Liver (tissue), 3 donors: ENCODE measurements around the gene CUZD1.

Experiments used
- EGR1 ChIP-seq, 2 donors: IDR thresholded peaks; 2 replicates each; pipeline ENCODE4 v1.6.1; 2016 to 2018; ENCODE audit warnings: antibody characterized with exemption in 2 of 2, low read depth in 2 of 2
- JUND ChIP-seq, 2 donors: IDR thresholded peaks; 2 replicates each; pipeline ENCODE4 v1.6.1; 2016; ENCODE audit warnings: antibody characterized with exemption in 2 of 2
- NR2F2 ChIP-seq: IDR thresholded peaks from 2 replicates; pipeline ENCODE4 v1.6.1; 2016; ENCODE audit warnings: antibody characterized with exemption
- RAD21 ChIP-seq, 2 donors: IDR thresholded peaks; 2 replicates each; pipeline ENCODE4 v1.6.1; 2016; ENCODE audit warnings: antibody characterized with exemption in 2 of 2, mild to moderate bottlenecking in 2 of 2
- RXRA ChIP-seq, 2 donors: IDR thresholded peaks; 2 replicates each; pipeline ENCODE4 v1.6.1; 2017 to 2018; ENCODE audit warnings: antibody characterized with exemption in 2 of 2, mild to moderate bottlenecking in 1 of 2
- SP1 ChIP-seq: IDR thresholded peaks from 2 replicates; pipeline ENCODE4 v1.6.1; 2018; ENCODE audit warnings: antibody characterized with exemption, mild to moderate bottlenecking
- TAF1 ChIP-seq: conservative IDR thresholded peaks from 2 replicates; pipeline ENCODE4 v1.6.1; 2016; ENCODE audit warnings: antibody characterized with exemption, mild to moderate bottlenecking
- TF ChIP-seq, protein P1 (sequence below): fragments of 150-350 bp; IDR thresholded peaks from 2 replicates; pipeline ENCODE4 v1.5.1; 2017; ENCODE audit warnings: improper control_type of control experiment, low read depth, low read length; ENCODE audit not compliant: missing input control
- TF ChIP-seq, protein P2 (sequence below): IDR thresholded peaks from 2 replicates; pipeline ENCODE4 v1.6.1; 2016; ENCODE audit warnings: antibody characterized with exemption
- TF ChIP-seq, protein P3 (sequence below): IDR thresholded peaks from 2 replicates; pipeline ENCODE4 v1.6.1; 2016; ENCODE audit warnings: antibody characterized with exemption
- donor health status: healthy.
- donor health status: healthy.

DNA sequence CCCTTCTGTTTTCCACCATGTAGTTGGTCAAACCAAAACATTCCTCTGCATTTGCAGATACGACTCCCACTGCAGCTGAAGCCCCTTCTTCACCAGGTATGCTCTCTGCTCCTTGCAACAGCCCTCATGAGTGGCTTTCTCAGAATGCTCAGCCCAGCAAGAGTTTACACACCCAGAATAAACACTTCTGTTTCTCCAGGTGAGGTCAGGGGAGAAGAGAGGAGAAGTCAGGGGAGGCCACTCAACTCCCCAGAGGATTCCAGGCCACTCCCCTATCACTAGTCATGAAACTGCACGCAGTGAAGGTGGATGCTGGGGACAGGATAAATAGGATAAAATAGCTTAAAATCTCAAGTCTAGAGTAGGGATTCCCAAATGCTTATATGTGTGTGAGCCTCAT lies 31.2 kb downstream of the CUZD1 start:
- no peak for TF ChIP-seq TAF1
- TF ChIP-seq, protein P1, sequence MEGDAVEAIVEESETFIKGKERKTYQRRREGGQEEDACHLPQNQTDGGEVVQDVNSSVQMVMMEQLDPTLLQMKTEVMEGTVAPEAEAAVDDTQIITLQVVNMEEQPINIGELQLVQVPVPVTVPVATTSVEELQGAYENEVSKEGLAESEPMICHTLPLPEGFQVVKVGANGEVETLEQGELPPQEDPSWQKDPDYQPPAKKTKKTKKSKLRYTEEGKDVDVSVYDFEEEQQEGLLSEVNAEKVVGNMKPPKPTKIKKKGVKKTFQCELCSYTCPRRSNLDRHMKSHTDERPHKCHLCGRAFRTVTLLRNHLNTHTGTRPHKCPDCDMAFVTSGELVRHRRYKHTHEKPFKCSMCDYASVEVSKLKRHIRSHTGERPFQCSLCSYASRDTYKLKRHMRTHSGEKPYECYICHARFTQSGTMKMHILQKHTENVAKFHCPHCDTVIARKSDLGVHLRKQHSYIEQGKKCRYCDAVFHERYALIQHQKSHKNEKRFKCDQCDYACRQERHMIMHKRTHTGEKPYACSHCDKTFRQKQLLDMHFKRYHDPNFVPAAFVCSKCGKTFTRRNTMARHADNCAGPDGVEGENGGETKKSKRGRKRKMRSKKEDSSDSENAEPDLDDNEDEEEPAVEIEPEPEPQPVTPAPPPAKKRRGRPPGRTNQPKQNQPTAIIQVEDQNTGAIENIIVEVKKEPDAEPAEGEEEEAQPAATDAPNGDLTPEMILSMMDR: no peak
- no peak for TF ChIP-seq NR2F2
- TF ChIP-seq, protein P2, sequence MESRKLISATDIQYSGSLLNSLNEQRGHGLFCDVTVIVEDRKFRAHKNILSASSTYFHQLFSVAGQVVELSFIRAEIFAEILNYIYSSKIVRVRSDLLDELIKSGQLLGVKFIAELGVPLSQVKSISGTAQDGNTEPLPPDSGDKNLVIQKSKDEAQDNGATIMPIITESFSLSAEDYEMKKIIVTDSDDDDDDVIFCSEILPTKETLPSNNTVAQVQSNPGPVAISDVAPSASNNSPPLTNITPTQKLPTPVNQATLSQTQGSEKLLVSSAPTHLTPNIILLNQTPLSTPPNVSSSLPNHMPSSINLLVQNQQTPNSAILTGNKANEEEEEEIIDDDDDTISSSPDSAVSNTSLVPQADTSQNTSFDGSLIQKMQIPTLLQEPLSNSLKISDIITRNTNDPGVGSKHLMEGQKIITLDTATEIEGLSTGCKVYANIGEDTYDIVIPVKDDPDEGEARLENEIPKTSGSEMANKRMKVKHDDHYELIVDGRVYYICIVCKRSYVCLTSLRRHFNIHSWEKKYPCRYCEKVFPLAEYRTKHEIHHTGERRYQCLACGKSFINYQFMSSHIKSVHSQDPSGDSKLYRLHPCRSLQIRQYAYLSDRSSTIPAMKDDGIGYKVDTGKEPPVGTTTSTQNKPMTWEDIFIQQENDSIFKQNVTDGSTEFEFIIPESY: no peak
- TF ChIP-seq EGR1 (IDR thresholded peaks at IDR 0.05; ENCODE audit: low read depth in 2 of 2): no peak
- TF ChIP-seq SP1: no peak
- no peak for TF ChIP-seq RXRA (IDR thresholded peaks at IDR 0.05)
- no peak for TF ChIP-seq RAD21 (IDR thresholded peaks at IDR 0.05)
- TF ChIP-seq, protein P3, sequence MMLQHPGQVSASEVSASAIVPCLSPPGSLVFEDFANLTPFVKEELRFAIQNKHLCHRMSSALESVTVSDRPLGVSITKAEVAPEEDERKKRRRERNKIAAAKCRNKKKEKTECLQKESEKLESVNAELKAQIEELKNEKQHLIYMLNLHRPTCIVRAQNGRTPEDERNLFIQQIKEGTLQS: no peak
- no peak for TF ChIP-seq JUND (IDR thresholded peaks at IDR 0.05)
